MG63 (cell line): ENCODE data around the gene IPO4. TPM values are rescaled to one million over a fixed set of nuclear protein-coding genes. Genes with fewer than 3 reads are reported as not detected.

Experiments
- DNase-seq: peaks from one replicate; pipeline ENCODE4 v3.0.0-alpha.2; 2020
- H3K27me3 ChIP-seq: fragments of 250-450 bp; sonication (Bioruptor Pico); 2 replicates; pipeline ENCODE4 v1.5.1; 2020; ENCODE audit warnings: mild to moderate bottlenecking, moderate library complexity
- H3K36me3 ChIP-seq: fragments of 250-450 bp; sonication (Bioruptor Pico); 2 replicates; pipeline ENCODE4 v1.5.1; 2020; ENCODE audit warnings: mild to moderate bottlenecking, moderate library complexity
- H3K4me3 ChIP-seq: fragments of 250-450 bp; sonication (Bioruptor Pico); 2 replicates; pipeline ENCODE4 v1.5.1; 2020; ENCODE audit warnings: mild to moderate bottlenecking, moderate library complexity
- H3K9me3 ChIP-seq: fragments of 250-450 bp; sonication (Bioruptor Pico); 2 replicates; pipeline ENCODE4 v1.5.1; 2020; ENCODE audit warnings: mild to moderate bottlenecking, moderate library complexity
- total RNA-seq: library from RNA; depleted of rRNA; stranded (reverse); fragments of >200 nt; shearing (Covaris generic); gene quantifications from 2 replicates; pipeline ENCODE4 v1.2.3, GENCODE V29; 2014; ENCODE audit warnings: low replicate concordance

IPO4 gene
- total RNA-seq, 1 experiment from 2014 or later, result 60.5 TPM

DNA sequence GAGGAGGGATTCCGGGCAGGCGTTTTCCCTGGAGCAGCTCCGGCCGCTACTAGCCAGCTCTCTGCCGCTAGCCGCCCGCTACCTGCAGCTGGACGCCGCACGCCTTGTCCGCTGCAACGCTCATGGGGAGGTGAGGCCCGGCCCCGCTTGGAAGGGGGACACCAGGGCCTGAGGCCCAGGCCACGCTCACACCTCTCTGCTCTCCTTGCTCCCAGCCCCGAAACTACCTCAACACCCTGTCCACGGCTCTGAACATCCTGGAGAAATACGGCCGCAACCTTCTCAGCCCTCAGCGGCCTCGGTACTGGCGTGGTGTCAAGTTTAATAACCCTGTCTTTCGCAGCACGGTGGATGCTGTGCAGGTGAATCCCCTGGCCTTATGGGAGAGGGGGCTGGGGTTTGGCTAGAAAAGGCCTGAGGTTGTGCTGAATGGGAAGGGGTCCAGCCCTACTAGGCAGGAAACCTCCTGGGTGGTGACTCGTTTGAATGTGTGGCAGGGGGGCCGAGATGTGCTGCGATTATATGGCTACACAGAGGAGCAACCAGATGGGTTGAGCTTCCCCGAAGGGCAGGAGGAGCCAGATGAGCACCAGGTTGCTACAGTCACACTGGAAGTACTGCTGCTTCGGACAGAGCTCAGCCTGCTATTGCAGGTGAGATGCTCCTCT lies 40.7 kb downstream of the IPO4 start:
- no peak for DNase-seq
- no peaks in the 10 kb centered on the region for H3K27me3 ChIP-seq
- peaks cover 32% of the 10 kb centered on the region for H3K36me3 ChIP-seq

DNA sequence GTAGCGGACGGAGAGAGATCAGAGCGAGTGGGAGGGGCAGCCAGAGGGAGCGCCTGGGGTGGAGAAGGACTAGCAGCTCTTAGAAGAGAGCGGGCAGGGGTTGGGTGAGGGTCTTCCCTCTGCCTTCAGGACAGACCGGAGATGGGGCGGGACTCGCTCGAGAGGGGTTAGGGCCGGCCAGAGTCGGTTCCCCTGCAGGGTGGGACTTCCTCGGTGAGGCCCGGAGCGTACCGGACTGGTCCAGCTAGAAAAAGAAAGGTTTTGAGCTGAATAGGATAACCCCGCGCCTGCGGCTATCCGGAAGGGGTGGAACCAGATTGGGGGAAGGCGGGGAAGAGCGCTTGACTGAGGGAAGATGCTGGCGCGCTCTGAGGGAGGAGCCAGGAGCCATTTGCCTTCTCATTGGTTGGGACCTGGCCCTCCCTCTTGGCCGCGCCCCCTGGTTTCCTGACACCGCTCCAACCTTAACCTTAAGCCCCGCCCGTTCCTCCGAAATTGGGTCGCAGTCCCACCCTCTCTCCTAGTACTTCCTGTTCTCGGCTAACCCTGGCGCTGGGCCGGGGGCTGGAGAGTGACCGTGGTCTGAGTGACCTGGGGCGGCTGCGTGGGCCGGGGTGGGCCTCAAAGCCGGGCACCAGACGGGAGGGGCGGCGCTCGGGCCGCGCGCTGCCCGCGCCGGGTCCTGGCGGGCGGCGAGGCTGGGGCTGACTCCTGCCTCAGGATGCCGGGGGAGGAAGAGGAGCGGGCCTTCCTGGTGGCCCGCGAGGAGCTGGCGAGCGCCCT lies 41.4 kb downstream of the IPO4 start, which contains the start of gene RNF31:
TSS of gene RNF31 (plus strand) at position 521 of the 783 bp plus-strand sequence. CDS start at position 722, 201 bp downstream.
- peak; percentile 94 for DNase-seq
- H3K36me3 ChIP-seq, result peaks cover 35% of the 10 kb centered on the region
- H3K4me3 ChIP-seq, result peak within 1 kb of the TSS; percentile 94
- no peaks in the 10 kb centered on the region for H3K9me3 ChIP-seq
- H3K27me3 ChIP-seq, result no peaks in the 10 kb centered on the region

More for the DNA sequence above, 40.7 kb downstream of the IPO4 start:
- Histone ChIP-seq H3K9me3 (no peaks in the 10 kb centered on the region), H3K4me3 (peak overlapping the region; percentile 94)

- Histone ChIP-seq H3K9me3 (no peaks in the 10 kb centered on the region), H3K4me3 (peak within 1 kb of the TSS; percentile 94), H3K36me3 (peaks cover 35% of the 10 kb centered on the region), H3K27me3 (no peaks in the 10 kb centered on the region)
- peak; percentile 97 for DNase-seq
Measured at GRCh38 chr14:24146453-24146977, 42.1 kb downstream of the IPO4 start, which contains the start of gene PSME2. TSS of gene PSME2 (minus strand) at chr14:24146610. CDS start at chr14:24146581, 29 bp downstream.

DNA sequence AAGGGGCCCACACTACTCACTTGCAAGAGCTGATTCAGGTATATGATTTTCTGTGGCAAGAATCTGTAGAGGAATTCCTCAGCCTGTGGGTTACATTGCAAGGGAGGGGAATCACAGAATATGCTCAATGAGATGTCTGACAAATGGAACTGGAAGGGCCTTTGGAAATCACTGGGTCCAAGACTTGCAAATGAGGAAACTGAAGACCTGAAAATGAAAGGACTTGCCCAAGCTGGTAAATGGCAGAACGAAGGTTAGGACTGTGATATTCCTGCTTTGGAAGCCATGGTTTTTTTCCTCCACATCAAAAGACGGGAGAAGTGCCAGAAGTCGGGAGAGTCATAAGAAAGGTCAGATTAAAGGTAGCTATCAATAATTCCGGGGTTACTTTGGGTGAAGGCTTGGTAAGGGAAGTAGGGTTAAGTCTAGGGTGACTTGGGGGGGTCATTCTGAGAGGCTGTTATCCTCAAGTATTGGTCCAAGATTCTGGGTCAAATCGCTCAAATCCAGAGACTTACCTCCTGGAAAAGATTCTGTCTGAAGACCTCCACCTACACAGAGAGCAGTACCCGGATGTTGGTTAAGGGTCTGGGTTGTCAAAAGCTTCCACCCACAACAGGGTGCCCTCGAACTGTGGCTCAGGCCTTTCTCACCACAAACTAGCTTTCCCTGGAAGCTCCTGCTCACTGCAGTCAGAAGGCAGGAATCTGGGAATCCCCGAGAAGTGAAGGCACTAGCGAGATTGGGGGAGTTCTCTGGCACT lies 42.7 kb downstream of the IPO4 start:
- DNase-seq, result no peak
- Histone ChIP-seq H3K27me3 (no peaks in the 10 kb centered on the region), H3K36me3 (peaks cover 32% of the 10 kb centered on the region)

GRCh38 chr14:24145219-24145618 lies 43.4 kb downstream of the IPO4 start:
- Histone ChIP-seq H3K27me3 (no peaks in the 10 kb centered on the region), H3K4me3 (no peak overlapping the region; the same call in 1 of the 2 replicates), H3K36me3 (peaks cover 29% of the 10 kb centered on the region), H3K9me3 (no peaks in the 10 kb centered on the region)
- DNase-seq, result no peak

More for the DNA sequence above, 42.7 kb downstream of the IPO4 start:
- no peaks in the 10 kb centered on the region for H3K9me3 ChIP-seq
- H3K4me3 ChIP-seq, result peak overlapping the region; percentile 94

- DNase-seq, result no peak
- H3K4me3 ChIP-seq, result no peak overlapping the region
- peaks cover 27% of the 10 kb centered on the region for H3K36me3 ChIP-seq
- no peaks in the 10 kb centered on the region for H3K27me3 ChIP-seq
- no peaks in the 10 kb centered on the region for H3K9me3 ChIP-seq
Measured at GRCh38 chr14:24144451-24144850, 44.2 kb downstream of the IPO4 start.

DNA sequence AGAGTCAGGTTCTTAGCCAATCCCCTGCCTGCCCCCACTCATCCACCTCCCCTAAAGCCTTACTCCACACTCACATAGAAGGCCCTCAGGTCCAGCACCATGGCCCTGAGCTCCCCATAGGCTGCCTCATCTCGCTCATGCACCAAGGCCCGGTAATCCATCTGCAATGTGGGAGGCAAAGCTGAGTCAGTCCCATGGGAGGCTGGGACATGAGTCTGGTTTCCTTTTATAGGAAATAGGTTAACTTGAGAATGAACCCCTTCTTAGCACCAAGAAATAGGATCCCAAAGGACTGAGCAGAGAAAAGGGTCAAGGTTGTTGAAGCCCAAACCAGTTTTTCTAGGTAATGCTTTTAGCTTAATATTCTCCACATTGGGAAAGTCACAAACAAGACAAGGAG lies 45.1 kb downstream of the IPO4 start:
- DNase-seq, result no peak
- Histone ChIP-seq H3K27me3 (no peaks in the 10 kb centered on the region), H3K9me3 (no peaks in the 10 kb centered on the region), H3K4me3 (no peak overlapping the region), H3K36me3 (peaks cover 29% of the 10 kb centered on the region)

- H3K27me3 ChIP-seq, result no peaks in the 10 kb centered on the region
- peak within 1 kb of the TSS; percentile 78 for H3K4me3 ChIP-seq
- H3K36me3 ChIP-seq, result peaks cover 31% of the 10 kb centered on the region
- H3K9me3 ChIP-seq, result no peaks in the 10 kb centered on the region
- DNase-seq, result peak; percentile 98
Measured at GRCh38 chr14:24141097-24141880, 47.3 kb downstream of the IPO4 start, which contains the start of gene EMC9. TSS of gene EMC9 (minus strand) at chr14:24141591. CDS start at chr14:24141304, 287 bp downstream.

- no peak for DNase-seq
- Histone ChIP-seq H3K27me3 (no peaks in the 10 kb centered on the region), H3K36me3 (peaks cover 22% of the 10 kb centered on the region), H3K9me3 (no peaks in the 10 kb centered on the region), H3K4me3 (no peak overlapping the region; the same call in 1 of the 2 replicates)
Measured at GRCh38 chr14:24139272-24139934, 49.2 kb downstream of the IPO4 start.

DNA sequence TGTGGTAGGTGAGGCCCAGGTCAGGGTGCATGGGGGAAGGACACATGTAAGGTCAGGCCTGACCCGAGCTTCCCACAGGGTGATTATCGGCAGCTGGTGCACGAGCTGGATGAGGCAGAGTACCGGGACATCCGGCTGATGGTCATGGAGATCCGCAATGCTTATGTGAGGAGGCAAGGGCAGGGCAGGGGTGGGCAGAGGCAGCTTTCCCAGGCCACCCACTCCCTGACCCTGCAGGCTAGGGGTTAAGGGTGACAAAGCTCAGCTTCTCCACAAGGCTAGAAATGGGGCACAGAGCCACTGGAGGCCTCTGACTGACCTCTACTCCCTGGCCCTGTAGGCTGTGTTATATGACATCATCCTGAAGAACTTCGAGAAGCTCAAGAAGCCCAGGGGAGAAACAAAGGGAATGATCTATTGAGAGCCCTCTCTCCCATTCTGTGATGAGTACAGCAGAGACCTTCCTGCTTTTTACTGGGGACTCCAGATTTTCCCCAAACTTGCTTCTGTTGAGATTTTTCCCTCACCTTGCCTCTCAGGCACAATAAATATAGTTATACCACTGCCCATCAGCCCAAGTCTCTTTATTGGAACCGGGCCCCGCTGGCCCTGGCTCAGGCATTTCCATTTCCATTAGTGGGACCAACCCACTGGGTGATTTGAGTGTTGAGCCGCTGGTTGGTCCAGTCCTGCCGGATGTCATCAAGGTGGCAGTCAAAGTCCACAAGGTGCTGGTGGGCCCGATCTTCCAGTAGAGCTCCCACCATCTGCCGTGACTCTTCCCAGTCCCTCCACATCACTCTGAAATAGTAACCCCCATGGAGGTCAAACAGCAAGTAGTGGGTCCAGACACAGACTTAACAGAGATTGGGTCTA lies 50.0 kb downstream of the IPO4 start:
- no peak overlapping the region for H3K4me3 ChIP-seq
- H3K36me3 ChIP-seq, result peaks cover 18% of the 10 kb centered on the region
- H3K27me3 ChIP-seq, result no peaks in the 10 kb centered on the region
- DNase-seq, result no peak
- no peaks in the 10 kb centered on the region for H3K9me3 ChIP-seq

GRCh38 chr14:24137529-24138395 lies 50.9 kb downstream of the IPO4 start:
- Histone ChIP-seq H3K36me3 (peaks cover 17% of the 10 kb centered on the region), H3K27me3 (no peaks in the 10 kb centered on the region), H3K9me3 (no peaks in the 10 kb centered on the region), H3K4me3 (no peak overlapping the region)
- no peak for DNase-seq

DNA sequence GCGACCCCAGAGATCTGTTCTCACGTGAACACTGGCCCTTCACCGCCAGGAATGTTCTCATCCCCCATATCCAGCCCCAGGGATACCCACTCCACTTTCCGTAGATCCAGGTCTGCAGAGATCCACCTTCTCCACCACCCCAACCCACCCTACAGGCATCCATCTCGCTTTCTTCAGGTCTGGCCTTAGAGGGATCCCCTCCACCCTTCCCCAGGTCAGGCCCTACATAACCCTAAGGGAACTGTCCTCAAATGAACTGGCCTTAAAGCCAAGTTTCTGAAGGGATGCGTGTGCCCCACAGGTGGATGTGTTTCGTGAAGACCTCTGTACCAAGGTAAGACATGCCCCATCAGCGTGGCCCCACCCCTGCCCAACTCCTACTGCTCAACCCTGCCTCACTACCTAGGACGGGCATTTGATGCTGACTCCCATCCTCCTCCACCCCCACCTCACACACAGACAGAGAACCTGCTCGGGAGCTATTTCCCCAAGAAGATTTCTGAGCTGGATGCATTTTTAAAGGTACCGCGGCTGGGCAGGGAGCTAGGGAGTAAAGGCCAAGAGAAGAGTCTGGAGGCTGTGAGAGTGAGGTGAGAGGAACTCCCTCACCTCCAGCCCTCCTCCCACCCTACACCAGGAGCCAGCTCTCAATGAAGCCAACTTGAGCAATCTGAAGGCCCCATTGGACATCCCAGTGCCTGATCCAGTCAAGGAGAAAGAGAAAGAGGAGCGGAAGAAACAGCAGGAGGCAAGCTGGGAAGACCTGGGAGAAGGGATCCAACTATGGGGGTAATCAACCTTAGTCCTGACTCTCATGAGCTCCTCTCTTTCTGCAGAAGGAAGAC lies 51.7 kb downstream of the IPO4 start:
- Histone ChIP-seq H3K4me3 (peak overlapping the region; percentile 74), H3K9me3 (no peaks in the 10 kb centered on the region), H3K36me3 (peaks cover 15% of the 10 kb centered on the region), H3K27me3 (no peaks in the 10 kb centered on the region)
- DNase-seq, result no peak
